Gastrocnemius medialis (tissue), 4 donors: Measurements from ENCODE around the gene CWC27. TPM values are rescaled to one million over a fixed set of nuclear protein-coding genes. Genes with fewer than 3 reads are reported as not detected.

Experiments used
- ATAC-seq, 2 donors: fragments of 150-250 bp; one replicate each; pipeline ENCODE4 v1.9.1; 2016
- DNase-seq, 2 donors: peaks; one replicate each; pipeline ENCODE4 v3.0.0-alpha.2; 2019
- H3K27ac ChIP-seq, 4 donors: fragments of 200-600 bp; sonication (generic); 1 replicate in 1 of 4; 2 replicates in 3 of 4; pipeline ENCODE4 v1.5.1; 2016 to 2018; ENCODE audit warnings: mild to moderate bottlenecking in 2 of 4, moderate library complexity in 1 of 4
- H3K27me3 ChIP-seq, 3 donors: fragments of 200-600 bp; sonication (generic) in 2 of 3; 1 replicate in 1 of 3; 2 replicates in 2 of 3; pipeline versions ENCODE4 v1.5.1 to v1.6.0; 2016 to 2019; ENCODE audit warnings: mild to moderate bottlenecking in 1 of 3, moderate library complexity in 1 of 3
- H3K36me3 ChIP-seq, 2 donors: fragments of 200-600 bp; sonication (generic) in 1 of 2; one replicate each; pipeline ENCODE4 v1.5.1; 2017 to 2018
- H3K4me1 ChIP-seq, 2 donors: fragments of 200-600 bp; sonication (generic) in 1 of 2; one replicate each; pipeline ENCODE4 v1.5.1; 2016 to 2017; ENCODE audit warnings: mild to moderate bottlenecking in 2 of 2
- H3K4me3 ChIP-seq, 4 donors: fragments of 200-600 bp; sonication (generic) in 3 of 4; 1 replicate in 1 of 4; 2 replicates in 3 of 4; pipeline ENCODE4 v1.5.1; 2016 to 2019; ENCODE audit warnings: mild to moderate bottlenecking in 2 of 4
- H3K9me3 ChIP-seq, 3 donors: fragments of 200-600 bp; sonication (generic) in 2 of 3; 1 replicate in 1 of 3; 2 replicates in 2 of 3; pipeline ENCODE4 v1.5.1; 2016 to 2019
- CTCF ChIP-seq, 5 experiments: fragments of 450-650 bp in 3 of 5; fragments of 200-600 bp in 2 of 5; sonication (generic) in 2 of 5; IDR thresholded peaks in 4 of 5; conservative IDR thresholded peaks in 1 of 5; 1 replicate in 4 of 5; 2 replicates in 1 of 5; pipeline ENCODE4 v1.5.1; 2016 to 2019; ENCODE audit warnings: antibody characterized with exemption in 5 of 5, mild to moderate bottlenecking in 3 of 5, moderate library complexity in 3 of 5
- POLR2A ChIP-seq, 2 donors: fragments of 450-650 bp; IDR thresholded peaks; one replicate each; pipeline ENCODE4 v1.6.1; 2017; ENCODE audit warnings: antibody characterized with exemption in 2 of 2, mild to moderate bottlenecking in 2 of 2, moderate library complexity in 2 of 2
- in situ Hi-C, 4 donors: fragments of 200-750 bp; cut with MboI; loops; one replicate each; pipeline versions ENCODE4 v1.15.0 to v1.8.0; 2017; ENCODE audit warnings: low sequenced_read_pairs in 4 of 4
- intact Hi-C: fragments of 100-400 bp; cut with DNase I; formaldehyde crosslinking; loops from one replicate; pipeline ENCODE4 v1.15.1; 2023; ENCODE audit warnings: low total_unique reads
- total RNA-seq, 4 donors: library from RNA; depleted of rRNA; stranded (reverse); fragments of >200 nt; gene quantifications; one replicate each; pipeline versions ENCODE4 v1.1.0 to v1.2.3, GENCODE V29; 2016

CWC27 gene
- total RNA-seq, 4 donors from 2014 or later, result 8.4 to 10.7 (median 8.6) TPM

GRCh38 chr5:65029178-65029577 is 260.4 kb downstream of the CWC27 start:
- intact Hi-C loops (no loop called here), in situ Hi-C loops (loop anchor here in 1 of 4 donors (25.0 kb wide), 1 partner anchor 217 kb away; no protein-coding TSS in a partner anchor)
- ATAC-seq, result no peak
- no peak for DNase-seq
- H3K27ac ChIP-seq, result no peak overlapping the region
- TF ChIP-seq POLR2A (IDR thresholded peaks at IDR 0.05) (no peak), CTCF (IDR thresholded peaks at IDR 0.05 in 4 of 5, conservative IDR thresholded peaks at IDR 0.05 in 1 of 5) (no peak)
- no peaks in the 10 kb centered on the region for H3K36me3 ChIP-seq
- no peak overlapping the region for H3K4me3 ChIP-seq
- no peaks in the 10 kb centered on the region for H3K4me1 ChIP-seq
- no peaks in the 10 kb centered on the region for H3K27me3 ChIP-seq
- H3K9me3 ChIP-seq, result no peaks in the 10 kb centered on the region

- Histone ChIP-seq H3K4me3 (no peak overlapping the region), H3K4me1 (peaks cover 3 to 4% of the 10 kb centered on the region in 2 donors), H3K27me3 (no peaks in the 10 kb centered on the region), H3K9me3 (no peaks in the 10 kb centered on the region), H3K27ac (no peak overlapping the region), H3K36me3 (no peaks in the 10 kb centered on the region)
- intact Hi-C loops (no loop called here), in situ Hi-C loops (loop anchor here in 1 of 4 donors (25.0 kb wide), 1 partner anchor 218 kb away; no protein-coding TSS in a partner anchor)
- DNase-seq (no peak), ATAC-seq (no peak)
- TF ChIP-seq CTCF (IDR thresholded peaks at IDR 0.05 in 4 of 5, conservative IDR thresholded peaks at IDR 0.05 in 1 of 5) (no peak), POLR2A (IDR thresholded peaks at IDR 0.05) (no peak)
Observed at GRCh38 chr5:65030056-65030455, 261.3 kb downstream of the CWC27 start.

GRCh38 chr5:65032250-65032649 is 263.5 kb downstream of the CWC27 start:
- no peaks in the 10 kb centered on the region for H3K9me3 ChIP-seq
- no peak for ATAC-seq
- no peaks in the 10 kb centered on the region for H3K36me3 ChIP-seq
- H3K27me3 ChIP-seq, result no peaks in the 10 kb centered on the region
- peak in 1 of 2 donors; percentile 15 for DNase-seq
- intact Hi-C loops, result no loop called here
- H3K4me1 ChIP-seq, result peaks cover 6 to 10% of the 10 kb centered on the region in 2 donors
- no peak overlapping the region for H3K27ac ChIP-seq
- no peak overlapping the region for H3K4me3 ChIP-seq
- in situ Hi-C loops, result loop anchor here in 1 of 4 donors (25.0 kb wide), 1 partner anchor 220 kb away; no protein-coding TSS in a partner anchor
- no peak for TF ChIP-seq POLR2A (IDR thresholded peaks at IDR 0.05)
- TF ChIP-seq CTCF (IDR thresholded peaks at IDR 0.05 in 4 of 5, conservative IDR thresholded peaks at IDR 0.05 in 1 of 5), result no peak

- DNase-seq (no peak), ATAC-seq (no peak)
- Histone ChIP-seq H3K27me3 (no peaks in the 10 kb centered on the region), H3K4me1 (peaks cover 6 to 10% of the 10 kb centered on the region in 2 donors), H3K4me3 (no peak overlapping the region), H3K9me3 (no peaks in the 10 kb centered on the region), H3K27ac (peak overlapping the region in 2 of 4 donors; percentile 85 to 87), H3K36me3 (no peaks in the 10 kb centered on the region)
- TF ChIP-seq POLR2A (IDR thresholded peaks at IDR 0.05), result no peak
- TF ChIP-seq CTCF (IDR thresholded peaks at IDR 0.05 in 4 of 5, conservative IDR thresholded peaks at IDR 0.05 in 1 of 5), result no peak
- intact Hi-C loops (loop anchor here (2.0 kb wide), 1 partner anchor 223 kb away; no protein-coding TSS in a partner anchor), in situ Hi-C loops (loop anchor here in 1 of 4 donors (25.0 kb wide), 1 partner anchor 222 kb away; no protein-coding TSS in a partner anchor)
Observed at GRCh38 chr5:65034029-65034812, 265.5 kb downstream of the CWC27 start.
